IMR-90 (cell line): Measurements from ENCODE around the gene RGS13. TPM values are rescaled to one million over a fixed set of nuclear protein-coding genes. Genes with fewer than 3 reads are reported as not detected.

Experiments used
- ATAC-seq: fragments of 200-7000 bp; cut with Tn5 transposase; 2 replicates; pipeline ENCODE4 v1.9.1; 2020; ENCODE audit warnings: low read depth, mild to moderate bottlenecking, moderate library complexity
- BruUV-seq: library from RNA; stranded (reverse); fragments of 400-500 nt; replicated peaks from 2 replicates; lab custom pipeline; 2021; lab: Mats Ljungman, UMichigan
- CTCF ChIA-PET: fragments of 300-600 bp; formaldehyde crosslinking; extraction: SDS; loops from one replicate; lab custom pipeline; 2021; ENCODE audit warnings: antibody characterized with exemption; lab: Yijun Ruan, JAX
- POLR2A ChIA-PET: fragments of 300-600 bp; sonication (Branson Sonifier 250); formaldehyde crosslinking; loops from one replicate; lab custom pipeline; 2022; ENCODE audit warnings: antibody characterized with exemption; ENCODE audit not compliant: unreplicated experiment; lab: Charles Lee
- DNase-seq: peaks from one replicate; pipeline ENCODE4 v3.0.0; 2013
- H2AFZ ChIP-seq: replicated peaks from 2 replicates; pipeline ENCODE3; 2013; ENCODE audit warnings: low read length, mild to moderate bottlenecking; ENCODE audit not compliant: poor library complexity
- H2AK5ac ChIP-seq: 2 replicates; pipeline ENCODE4 v1.6.1; 2013; ENCODE audit warnings: low read depth, low read length, inconsistent platforms
- H2AK9ac ChIP-seq: replicated peaks from 2 replicates; pipeline ENCODE3; 2013; ENCODE audit warnings: mild to moderate bottlenecking, low read depth, low read length, moderate library complexity; ENCODE audit not compliant: poor library complexity
- H2BK120ac ChIP-seq: 2 replicates; pipeline ENCODE4 v1.6.1; 2013; ENCODE audit warnings: low read depth, low read length, inconsistent platforms
- H2BK15ac ChIP-seq: 3 replicates; pipeline ENCODE4 v1.6.1; 2013; ENCODE audit warnings: low read depth, low read length, inconsistent platforms
- H2BK20ac ChIP-seq: 2 replicates; pipeline ENCODE4 v1.6.1; 2013; ENCODE audit warnings: low read depth, mild to moderate bottlenecking, inconsistent platforms, low read length, moderate library complexity
- H2BK5ac ChIP-seq: 2 replicates; pipeline ENCODE4 v1.6.1; 2013; ENCODE audit warnings: mild to moderate bottlenecking, low read depth, low read length, inconsistent platforms; ENCODE audit not compliant: poor library complexity, severe bottlenecking
- H3K14ac ChIP-seq: replicated peaks from 2 replicates; pipeline ENCODE4 v1.6.1; 2013; ENCODE audit warnings: low read depth, low read length, inconsistent platforms
- H3K18ac ChIP-seq: 2 replicates; pipeline ENCODE4 v1.6.1; 2013; ENCODE audit warnings: low read depth, low read length, control low read depth
- H3K23ac ChIP-seq: 2 replicates; pipeline ENCODE4 v1.6.1; 2013; ENCODE audit warnings: low read depth, low read length, inconsistent platforms
- H3K27ac ChIP-seq: 2 replicates; pipeline ENCODE4 v1.5.1; 2013; ENCODE audit warnings: mild to moderate bottlenecking, control low read depth, low read length; ENCODE audit not compliant: insufficient read depth
- H3K27me3 ChIP-seq: 2 replicates; pipeline ENCODE4 v1.6.1; 2013; ENCODE audit warnings: low read length; ENCODE audit not compliant: control insufficient read depth, insufficient read depth
- H3K36me3 ChIP-seq: 2 replicates; pipeline ENCODE4 v1.6.1; 2013; ENCODE audit warnings: low read length, mixed read lengths; ENCODE audit not compliant: control insufficient read depth, insufficient read depth
- H3K4ac ChIP-seq: 2 replicates; pipeline ENCODE4 v1.6.1; 2013; ENCODE audit warnings: low read depth, low read length, inconsistent platforms
- H3K4me1 ChIP-seq: 2 replicates; pipeline ENCODE4 v1.6.1; 2013; ENCODE audit warnings: low read length, mixed read lengths; ENCODE audit not compliant: control insufficient read depth, insufficient read depth
- H3K4me2 ChIP-seq: 2 replicates; pipeline ENCODE4 v1.6.1; 2013; ENCODE audit warnings: low read depth, mild to moderate bottlenecking, control low read depth, low read length, moderate library complexity
- H3K4me3 ChIP-seq: 2 replicates; pipeline ENCODE4 v1.5.1; 2013; ENCODE audit warnings: low read depth, mild to moderate bottlenecking, control low read depth, low read length, moderate library complexity; ENCODE audit not compliant: insufficient read depth
- H3K56ac ChIP-seq: 2 replicates; pipeline ENCODE4 v1.6.1; 2013; ENCODE audit warnings: low read length, inconsistent platforms; ENCODE audit not compliant: insufficient read depth; ENCODE audit errors: extremely low read depth
- H3K79me1 ChIP-seq, 2 experiments: 2 replicates each; pipeline ENCODE4 v1.6.1; 2013; ENCODE audit warnings: low read length in 2 of 2, inconsistent platforms in 1 of 2, low read depth in 1 of 2
- H3K9ac ChIP-seq: 2 replicates; pipeline ENCODE4 v1.6.1; 2013; ENCODE audit warnings: low read depth, low read length, control low read depth
- H3K9me1 ChIP-seq: 2 replicates; pipeline ENCODE4 v1.6.1; 2013; ENCODE audit warnings: low read length, inconsistent platforms; ENCODE audit not compliant: insufficient read depth
- H3K9me3 ChIP-seq: 2 replicates; pipeline ENCODE4 v1.6.1; 2013; ENCODE audit warnings: low read length; ENCODE audit not compliant: control insufficient read depth, insufficient read depth
- H4K20me1 ChIP-seq: 2 replicates; pipeline ENCODE4 v1.6.1; 2013; ENCODE audit warnings: low read length, inconsistent platforms; ENCODE audit not compliant: insufficient read depth
- H4K5ac ChIP-seq: 2 replicates; pipeline ENCODE4 v1.6.1; 2013; ENCODE audit warnings: mild to moderate bottlenecking, low read depth, low read length, control low read depth
- H4K8ac ChIP-seq, 2 experiments: 2 replicates each; pipeline ENCODE4 v1.6.1; 2013; ENCODE audit warnings: low read depth in 2 of 2, low read length in 2 of 2, control low read depth in 1 of 2, inconsistent platforms in 1 of 2
- H4K91ac ChIP-seq: 2 replicates; pipeline ENCODE4 v1.6.1; 2013; ENCODE audit warnings: low read depth, low read length, inconsistent platforms; ENCODE audit not compliant: insufficient read depth
- BHLHE40 ChIP-seq: fragments of 150-350 bp; IDR thresholded peaks from 2 replicates; pipeline ENCODE4 v1.6.1; 2016; ENCODE audit warnings: mild to moderate bottlenecking, low read depth, low read length
- CEBPB ChIP-seq: IDR thresholded peaks from 2 replicates; pipeline ENCODE4 v1.6.1; 2012; ENCODE audit warnings: low read depth, low read length, improper control_type of control experiment
- CHD1 ChIP-seq: IDR thresholded peaks from 2 replicates; pipeline ENCODE4 v1.6.1; 2012; ENCODE audit warnings: low read depth, low read length, improper control_type of control experiment
- FOS ChIP-seq: fragments of 150-350 bp; IDR thresholded peaks from 2 replicates; pipeline ENCODE4 v1.6.1; 2016; ENCODE audit warnings: low read depth, low read length
- MAFK ChIP-seq: IDR thresholded peaks from 2 replicates; pipeline ENCODE4 v1.6.1; 2012; ENCODE audit warnings: low read depth, low read length, improper control_type of control experiment
- MAZ ChIP-seq: IDR thresholded peaks from 2 replicates; pipeline ENCODE4 v1.6.1; 2012; ENCODE audit warnings: low read depth, mild to moderate bottlenecking, low read length, improper control_type of control experiment, moderate library complexity, borderline replicate concordance
- MXI1 ChIP-seq: IDR thresholded peaks from 2 replicates; pipeline ENCODE4 v1.6.1; 2012; ENCODE audit warnings: low read depth, mild to moderate bottlenecking, low read length, moderate library complexity, borderline replicate concordance
- NFE2L2 ChIP-seq: fragments of 150-350 bp; IDR thresholded peaks from 2 replicates; pipeline ENCODE4 v1.6.1; 2016; ENCODE audit warnings: low read depth, mild to moderate bottlenecking, low read length
- POLR2A ChIP-seq: IDR thresholded peaks from 2 replicates; pipeline ENCODE4 v1.6.1; 2012; ENCODE audit warnings: mild to moderate bottlenecking, low read depth, low read length
- RAD21 ChIP-seq: IDR thresholded peaks from 2 replicates; pipeline ENCODE4 v1.6.1; 2012; ENCODE audit warnings: low read length, improper control_type of control experiment
- RCOR1 ChIP-seq: IDR thresholded peaks from 2 replicates; pipeline ENCODE4 v1.6.1; 2012; ENCODE audit warnings: mild to moderate bottlenecking, low read length, improper control_type of control experiment; ENCODE audit not compliant: insufficient replicate concordance
- RFX5 ChIP-seq: IDR thresholded peaks from 2 replicates; pipeline ENCODE4 v1.8.0; 2012; ENCODE audit warnings: low read depth, mild to moderate bottlenecking, low read length, moderate library complexity
- SMC3 ChIP-seq: fragments of 150-350 bp; IDR thresholded peaks from 2 replicates; pipeline ENCODE4 v1.6.1; 2016; ENCODE audit warnings: low read depth, mild to moderate bottlenecking, antibody characterized with exemption, low read length, moderate library complexity
- WGBS, 2 experiments: methylation state at CpG; one replicate each; pipeline versions ENCODE4 v1.1.5 to v1.1.7; 2013; ENCODE audit warnings: missing lambda C conversion rate in 2 of 2; ENCODE audit not compliant: insufficient read length in 1 of 2; ENCODE audit errors: extremely low coverage in 2 of 2; 5-methylcytosine and 5-hydroxymethylcytosine counted together
- dilution Hi-C: fragments of 300-500 bp; cut with HindIII; formaldehyde crosslinking; loops from one replicate; pipeline ENCODE4 v1.14.3; 2018; ENCODE audit warnings: low sequenced_read_pairs; ENCODE audit not compliant: unreplicated experiment
- in situ Hi-C: fragments of 300-500 bp; cut with MboI; formaldehyde crosslinking; loops from 3 replicates; pipeline ENCODE4 v1.14.3; 2019; ENCODE audit warnings: low sequenced_read_pairs, inconsistent platforms, mixed read lengths
- intact Hi-C: fragments of 100-400 bp; cut with micrococcal nuclease; formaldehyde crosslinking; loops from 2 replicates; pipeline ENCODE4 v1.10.0; 2022
- polyA plus RNA-seq, 3 experiments: library from polyadenylated mRNA; depleted of rRNA; stranded (reverse); fragments of >200 nt; gene quantifications; 2 replicates each; pipeline ENCODE4 v1.2.3, GENCODE V29; 2012; ENCODE audit warnings: low replicate concordance in 1 of 3
- total RNA-seq: library from RNA; depleted of rRNA; stranded (reverse); fragments of >200 nt; gene quantifications from 2 replicates; pipeline ENCODE4 v1.2.3, GENCODE V29; 2012
- TF ChIP-seq, protein P1 (sequence below): fragments of 150-350 bp; IDR thresholded peaks from 2 replicates; pipeline ENCODE4 v1.6.1; 2016; ENCODE audit warnings: low read depth, mild to moderate bottlenecking, low read length, moderate library complexity, borderline replicate concordance
- TF ChIP-seq, protein P2 (sequence below): fragments of 150-350 bp; IDR thresholded peaks from 2 replicates; pipeline ENCODE4 v1.6.1; 2017; ENCODE audit warnings: mild to moderate bottlenecking, antibody characterized with exemption, low read length, low read depth
- TF ChIP-seq, protein P3 (sequence below): conservative IDR thresholded peaks from 2 replicates; pipeline ENCODE4 v1.5.1; 2012; ENCODE audit warnings: mild to moderate bottlenecking, low read depth, low read length, improper control_type of control experiment

The RGS13 gene
- total and polyA plus RNA-seq, 2 of the 4 experiments (the other 2 are of a cell fraction) = not detected

DNA sequence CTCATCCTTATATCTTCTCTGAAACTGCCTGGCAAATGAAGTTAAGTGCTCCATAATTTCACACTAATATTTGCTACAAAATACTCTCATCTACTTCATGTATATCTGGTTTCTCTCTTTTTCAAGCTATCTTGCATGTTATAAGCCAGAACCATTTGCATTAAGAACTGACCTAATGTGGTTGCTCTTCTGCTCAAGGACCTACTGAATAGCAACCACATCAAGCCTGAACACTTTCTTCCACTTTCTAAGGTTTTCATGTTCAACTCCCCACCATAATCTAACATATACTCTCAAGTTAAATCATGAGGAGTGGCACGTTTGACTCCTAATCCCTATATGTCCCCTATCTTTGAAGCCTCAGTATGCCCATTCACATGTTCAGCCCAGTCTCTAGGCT lies 33.2 kb upstream of the RGS13 start:
- H3K4ac ChIP-seq = no peak overlapping the region
- no peak overlapping the region for H3K56ac ChIP-seq
- H2AFZ ChIP-seq = no peak overlapping the region

More for the DNA sequence above, 33.2 kb upstream of the RGS13 start:
- POLR2A ChIA-PET = no interaction called here
- H3K4me1 ChIP-seq = no peaks in the 10 kb centered on the region
- TF ChIP-seq RCOR1 = no peak
- TF ChIP-seq, protein P1, sequence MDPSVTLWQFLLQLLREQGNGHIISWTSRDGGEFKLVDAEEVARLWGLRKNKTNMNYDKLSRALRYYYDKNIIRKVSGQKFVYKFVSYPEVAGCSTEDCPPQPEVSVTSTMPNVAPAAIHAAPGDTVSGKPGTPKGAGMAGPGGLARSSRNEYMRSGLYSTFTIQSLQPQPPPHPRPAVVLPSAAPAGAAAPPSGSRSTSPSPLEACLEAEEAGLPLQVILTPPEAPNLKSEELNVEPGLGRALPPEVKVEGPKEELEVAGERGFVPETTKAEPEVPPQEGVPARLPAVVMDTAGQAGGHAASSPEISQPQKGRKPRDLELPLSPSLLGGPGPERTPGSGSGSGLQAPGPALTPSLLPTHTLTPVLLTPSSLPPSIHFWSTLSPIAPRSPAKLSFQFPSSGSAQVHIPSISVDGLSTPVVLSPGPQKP = no peak
- no peak for TF ChIP-seq RAD21
- TF ChIP-seq CHD1 = no peak
- TF ChIP-seq MAZ = no peak
- no peak for TF ChIP-seq CEBPB
- no peak for TF ChIP-seq NFE2L2
- no peak for TF ChIP-seq POLR2A
- TF ChIP-seq, protein P2, sequence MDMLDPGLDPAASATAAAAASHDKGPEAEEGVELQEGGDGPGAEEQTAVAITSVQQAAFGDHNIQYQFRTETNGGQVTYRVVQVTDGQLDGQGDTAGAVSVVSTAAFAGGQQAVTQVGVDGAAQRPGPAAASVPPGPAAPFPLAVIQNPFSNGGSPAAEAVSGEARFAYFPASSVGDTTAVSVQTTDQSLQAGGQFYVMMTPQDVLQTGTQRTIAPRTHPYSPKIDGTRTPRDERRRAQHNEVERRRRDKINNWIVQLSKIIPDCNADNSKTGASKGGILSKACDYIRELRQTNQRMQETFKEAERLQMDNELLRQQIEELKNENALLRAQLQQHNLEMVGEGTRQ = no peak
- no peak for TF ChIP-seq RFX5
- TF ChIP-seq BHLHE40 = no peak
- no peak for TF ChIP-seq SMC3
- no peak for TF ChIP-seq MXI1
- TF ChIP-seq, protein P3, sequence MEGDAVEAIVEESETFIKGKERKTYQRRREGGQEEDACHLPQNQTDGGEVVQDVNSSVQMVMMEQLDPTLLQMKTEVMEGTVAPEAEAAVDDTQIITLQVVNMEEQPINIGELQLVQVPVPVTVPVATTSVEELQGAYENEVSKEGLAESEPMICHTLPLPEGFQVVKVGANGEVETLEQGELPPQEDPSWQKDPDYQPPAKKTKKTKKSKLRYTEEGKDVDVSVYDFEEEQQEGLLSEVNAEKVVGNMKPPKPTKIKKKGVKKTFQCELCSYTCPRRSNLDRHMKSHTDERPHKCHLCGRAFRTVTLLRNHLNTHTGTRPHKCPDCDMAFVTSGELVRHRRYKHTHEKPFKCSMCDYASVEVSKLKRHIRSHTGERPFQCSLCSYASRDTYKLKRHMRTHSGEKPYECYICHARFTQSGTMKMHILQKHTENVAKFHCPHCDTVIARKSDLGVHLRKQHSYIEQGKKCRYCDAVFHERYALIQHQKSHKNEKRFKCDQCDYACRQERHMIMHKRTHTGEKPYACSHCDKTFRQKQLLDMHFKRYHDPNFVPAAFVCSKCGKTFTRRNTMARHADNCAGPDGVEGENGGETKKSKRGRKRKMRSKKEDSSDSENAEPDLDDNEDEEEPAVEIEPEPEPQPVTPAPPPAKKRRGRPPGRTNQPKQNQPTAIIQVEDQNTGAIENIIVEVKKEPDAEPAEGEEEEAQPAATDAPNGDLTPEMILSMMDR = no peak
- no peak for TF ChIP-seq MAFK
- TF ChIP-seq FOS = no peak
- H2AK5ac ChIP-seq = no peak overlapping the region
- no peak overlapping the region for H2AK9ac ChIP-seq
- H3K9ac ChIP-seq = no peak overlapping the region
- intact Hi-C loops (no loop called here), in situ Hi-C loops (no loop called here), dilution Hi-C loops (no loop called here)
- no peak overlapping the region for H3K4me2 ChIP-seq
- H3K18ac ChIP-seq = no peak overlapping the region
- H3K23ac ChIP-seq = no peak overlapping the region
- CTCF ChIA-PET = no interaction called here
- H3K79me1 ChIP-seq = no peaks in the 10 kb centered on the region
- DNase-seq (no peak), ATAC-seq (no peak)
- no CpG with 5 or more reads among the region's 1 CpG for WGBS, 2 experiments
- H3K14ac ChIP-seq = no peak overlapping the region
- no peaks in the 10 kb centered on the region for H3K27me3 ChIP-seq
- H3K27ac ChIP-seq = no peak overlapping the region
- H4K91ac ChIP-seq = no peak overlapping the region
- H4K8ac ChIP-seq = no peak overlapping the region
- no TSS peak for BruUV-seq
- no peak overlapping the region for H3K4me3 ChIP-seq
- no peaks in the 10 kb centered on the region for H3K36me3 ChIP-seq
- H3K9me3 ChIP-seq = no peaks in the 10 kb centered on the region
- peak overlapping the region; percentile 40; the same call in 1 of the 2 replicates for H2BK120ac ChIP-seq
- H2BK15ac ChIP-seq = 0 out of 3 replicates have a peak overlapping the region, but pooled peaks have one; percentile 7
- no peak overlapping the region for H4K5ac ChIP-seq
- H3K9me1 ChIP-seq = no peaks in the 10 kb centered on the region
- H4K20me1 ChIP-seq = no peaks in the 10 kb centered on the region
- no peak overlapping the region for H2BK20ac ChIP-seq
- no peak overlapping the region for H2BK5ac ChIP-seq
